ENCODE measurements around the gene CENPQ.
"Not testable (repeated sequence)": the region's sequence is repeated elsewhere in the genome, so short reads cannot be mapped to it uniquely, and the experiment has no call there.

Gene CENPQ, protein sequence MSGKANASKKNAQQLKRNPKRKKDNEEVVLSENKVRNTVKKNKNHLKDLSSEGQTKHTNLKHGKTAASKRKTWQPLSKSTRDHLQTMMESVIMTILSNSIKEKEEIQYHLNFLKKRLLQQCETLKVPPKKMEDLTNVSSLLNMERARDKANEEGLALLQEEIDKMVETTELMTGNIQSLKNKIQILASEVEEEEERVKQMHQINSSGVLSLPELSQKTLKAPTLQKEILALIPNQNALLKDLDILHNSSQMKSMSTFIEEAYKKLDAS

DNA sequence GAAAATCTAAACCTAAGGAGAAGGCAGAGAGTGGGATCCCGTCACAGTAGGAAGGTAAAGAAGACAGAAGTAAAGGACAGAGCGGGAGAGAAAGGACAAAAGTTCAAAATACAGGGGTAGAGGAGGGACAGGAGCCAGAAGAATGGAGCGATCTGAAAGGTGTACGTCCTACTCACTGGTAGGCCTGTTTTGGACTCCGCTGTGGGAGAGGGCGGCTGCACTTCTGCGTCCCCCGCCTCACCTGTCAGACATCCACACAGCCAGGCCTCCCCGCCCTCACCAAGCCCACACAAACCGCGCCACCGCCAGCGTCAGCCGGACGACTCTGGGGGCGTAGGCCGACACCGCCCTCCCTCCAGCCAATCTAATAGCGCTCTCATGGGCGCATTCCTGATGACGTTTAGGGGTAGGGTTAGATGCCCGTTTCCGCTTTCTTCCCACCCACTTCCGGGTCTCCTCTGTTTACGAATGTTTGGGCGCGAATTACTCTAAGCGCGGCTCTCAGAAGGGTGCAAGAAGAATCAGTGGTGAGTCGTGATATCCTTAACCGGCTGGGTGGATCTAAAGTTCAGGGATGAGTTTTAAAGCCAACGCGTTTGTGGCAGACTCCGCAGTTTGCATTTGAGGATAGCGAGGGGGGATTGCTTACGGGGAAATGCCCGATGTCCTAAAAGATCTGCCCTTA is at the start of gene CENPQ, which contains the start of gene MMUT:
CENPQ (plus strand) TSS at position 444 of the 685 bp plus-strand sequence. CDS start 6,807 bp downstream, outside the sequence.
MMUT (minus strand) TSS at position 327 of the 685 bp plus-strand sequence. CDS start 3,787 bp downstream, outside the sequence.
- TF ChIP-seq POLR2A (IDR thresholded peaks at IDR 0.05; ENCODE audit: low read depth, low read length) = peak; percentile 80
- DNase-seq (ENCODE audit: insufficient read length, low spot score) = peak; percentile 89
- peak; percentile 98 for FAIRE-seq

DNA sequence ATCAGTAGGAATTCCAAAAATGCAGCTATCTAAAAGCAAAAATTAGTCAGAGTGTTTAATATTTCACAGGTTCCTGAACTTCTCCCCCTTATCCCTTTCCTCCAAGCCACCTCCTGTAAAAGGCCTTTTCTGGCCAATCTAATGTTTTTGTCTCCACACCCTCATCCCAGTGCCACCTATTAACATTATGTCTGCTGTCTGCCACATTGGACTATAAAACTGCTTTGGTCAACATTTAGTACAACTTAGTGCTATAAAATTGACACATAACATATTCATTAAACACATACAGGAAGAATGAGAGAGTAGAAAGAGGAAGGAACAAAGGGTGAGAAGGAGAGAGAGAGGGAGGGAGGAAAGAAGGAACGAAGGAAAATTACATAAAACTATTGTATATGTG is 47.8 kb upstream of the CENPQ start:
- no peak for FAIRE-seq
- no peak for DNase-seq (ENCODE audit: insufficient read length, low spot score)
- TF ChIP-seq POLR2A (IDR thresholded peaks at IDR 0.05; ENCODE audit: low read depth, low read length) = no peak

DNA sequence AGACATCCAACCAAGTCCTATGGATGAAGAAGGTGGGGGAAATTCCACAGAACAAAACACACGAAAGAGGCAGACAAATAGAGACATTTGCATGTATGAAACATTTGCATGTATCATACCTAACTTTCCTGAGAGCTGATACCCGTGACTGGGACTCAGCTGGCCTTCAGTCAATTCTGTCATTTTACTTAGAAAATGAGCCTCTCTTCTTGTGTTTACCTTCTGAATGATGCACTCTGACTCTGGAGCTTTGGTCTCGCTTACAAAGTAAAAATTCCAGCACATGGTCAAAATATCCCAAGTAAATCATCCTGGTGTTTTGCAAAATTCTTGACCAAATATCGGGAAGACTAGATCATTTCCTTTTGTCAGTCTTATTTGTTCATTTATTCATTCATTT is 47.0 kb upstream of the CENPQ start:
- no peak for TF ChIP-seq POLR2A (IDR thresholded peaks at IDR 0.05; ENCODE audit: low read depth, low read length)
- DNase-seq (ENCODE audit: insufficient read length, low spot score) (no peak), FAIRE-seq (peak; percentile 70)

DNA sequence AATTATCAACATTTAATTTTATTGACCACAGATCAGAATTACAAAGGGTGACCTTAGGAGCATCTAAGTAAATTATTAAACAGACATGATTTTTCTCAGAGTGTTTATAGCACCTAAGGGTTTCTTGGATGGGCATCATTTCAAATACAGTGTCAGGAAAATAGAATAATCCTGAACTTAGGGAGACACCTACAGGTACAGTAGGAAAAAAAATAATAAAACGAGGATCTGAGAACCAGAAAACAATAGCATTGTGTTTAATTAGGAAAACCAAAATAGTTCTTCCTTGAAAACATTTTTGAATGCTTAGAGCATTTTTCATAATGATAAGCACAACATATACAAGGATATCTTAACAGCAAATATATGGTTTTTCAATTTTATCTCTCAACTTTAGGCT is 39.4 kb upstream of the CENPQ start:
- FAIRE-seq = peak; percentile 69
- DNase-seq (ENCODE audit: insufficient read length, low spot score) = no peak
- no peak for TF ChIP-seq POLR2A (IDR thresholded peaks at IDR 0.05; ENCODE audit: low read depth, low read length)

DNA sequence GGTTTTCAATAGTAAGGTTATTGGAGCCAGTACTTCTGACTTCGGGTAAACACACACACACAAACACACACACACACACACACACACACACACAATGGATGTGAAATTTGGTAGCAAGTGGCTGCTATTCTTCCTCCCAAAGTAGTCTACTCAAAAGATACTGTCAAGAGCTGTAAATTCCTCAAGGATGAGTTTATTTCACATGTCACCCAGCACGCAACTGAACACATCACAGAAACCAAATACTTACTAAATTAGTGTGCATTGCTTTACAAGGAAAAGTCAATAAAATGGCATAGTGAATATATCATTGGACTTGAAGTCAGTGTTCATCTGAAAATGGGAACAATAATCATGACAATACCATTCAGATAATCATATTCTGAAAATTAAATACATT is 33.0 kb upstream of the CENPQ start:
- DNase-seq (ENCODE audit: insufficient read length, low spot score) = peak; percentile 1
- peak; percentile 78 for FAIRE-seq
- no peak for TF ChIP-seq POLR2A (IDR thresholded peaks at IDR 0.05; ENCODE audit: low read depth, low read length)

DNA sequence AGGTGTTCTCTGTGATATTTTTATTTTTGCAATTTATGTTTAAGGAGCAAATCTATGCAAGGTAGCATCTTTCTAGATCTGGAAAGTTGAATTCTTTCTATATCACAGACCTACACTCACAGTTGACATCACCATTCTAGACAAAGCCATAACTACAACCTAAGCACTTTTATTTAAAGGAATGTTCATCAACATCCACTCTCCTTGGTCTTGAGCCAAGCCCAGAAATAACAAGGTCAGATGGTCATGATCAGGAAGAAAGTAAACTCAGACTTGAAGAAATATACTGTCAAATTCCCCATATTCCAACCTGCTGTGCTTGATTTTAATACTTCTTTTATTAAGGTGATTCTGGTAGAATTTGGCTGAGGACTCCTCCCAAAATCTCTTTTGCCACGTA is 32.3 kb upstream of the CENPQ start:
- DNase-seq (ENCODE audit: insufficient read length, low spot score) = no peak
- peak; percentile 67 for FAIRE-seq
- TF ChIP-seq POLR2A (IDR thresholded peaks at IDR 0.05; ENCODE audit: low read depth, low read length) = no peak

DNA sequence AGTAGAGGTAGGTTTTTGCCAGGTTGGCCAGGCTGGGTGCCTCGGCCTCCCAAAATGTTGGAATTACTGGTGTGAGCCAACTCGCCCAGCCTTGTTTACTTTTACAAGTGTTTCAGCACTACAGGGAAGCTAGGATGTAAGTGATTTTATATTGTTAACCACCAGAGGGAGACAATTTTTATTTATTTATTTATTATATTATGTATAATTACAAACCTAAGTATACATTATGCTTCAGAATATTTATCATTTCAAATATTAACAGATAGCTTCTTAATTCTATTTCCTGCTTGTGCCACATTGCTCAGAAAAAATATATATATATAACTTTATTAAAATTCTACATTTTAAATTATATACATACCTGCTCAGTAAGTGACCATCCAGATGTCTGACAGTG is 9.9 kb upstream of the CENPQ start:
- FAIRE-seq (no peak), DNase-seq (ENCODE audit: insufficient read length, low spot score) (no peak)
- no peak for TF ChIP-seq POLR2A (IDR thresholded peaks at IDR 0.05; ENCODE audit: low read depth, low read length)

DNA sequence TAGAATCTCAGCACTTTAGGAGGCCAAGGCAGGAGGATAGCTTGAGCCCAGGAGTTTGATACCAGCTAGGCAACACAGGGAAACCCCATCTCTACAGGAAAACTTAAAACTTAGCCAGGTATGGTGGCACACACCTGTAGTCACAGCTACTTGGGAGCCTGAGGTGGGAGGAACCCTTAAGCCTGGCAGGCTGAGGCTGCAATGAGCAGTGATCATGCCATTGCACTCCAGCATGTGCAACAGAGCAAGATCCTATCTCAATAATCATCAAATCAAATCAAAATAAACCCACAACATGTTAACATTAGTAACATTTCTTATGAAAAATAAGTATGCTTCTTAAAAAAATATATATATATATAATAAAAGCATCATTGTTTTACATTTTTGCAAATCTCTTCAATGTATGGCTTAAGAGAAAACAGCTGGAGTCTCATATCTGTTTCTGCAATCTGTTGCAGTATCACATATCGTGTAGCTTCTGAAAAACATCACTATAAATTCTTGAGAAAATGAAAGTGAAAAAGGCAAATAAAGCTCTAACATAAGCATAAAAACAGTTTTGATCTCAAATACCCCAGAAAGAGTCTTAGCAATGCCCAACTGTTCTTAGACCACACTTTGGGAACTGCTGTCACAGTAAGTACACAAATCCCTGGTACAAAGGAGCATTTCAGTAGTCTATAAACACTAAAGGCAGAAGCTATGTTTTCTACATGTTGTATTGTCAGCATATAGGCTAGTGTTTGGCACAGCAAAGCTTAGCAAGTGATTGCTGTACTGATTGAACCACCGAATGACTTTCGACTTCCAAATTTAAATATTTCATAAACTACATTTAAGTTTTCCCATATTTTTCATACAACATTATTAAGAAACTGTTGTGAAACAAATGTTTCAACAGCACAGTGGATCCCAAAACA is 8.1 kb upstream of the CENPQ start:
- FAIRE-seq (peak; percentile 64), DNase-seq (ENCODE audit: insufficient read length, low spot score) (no peak)

DNA sequence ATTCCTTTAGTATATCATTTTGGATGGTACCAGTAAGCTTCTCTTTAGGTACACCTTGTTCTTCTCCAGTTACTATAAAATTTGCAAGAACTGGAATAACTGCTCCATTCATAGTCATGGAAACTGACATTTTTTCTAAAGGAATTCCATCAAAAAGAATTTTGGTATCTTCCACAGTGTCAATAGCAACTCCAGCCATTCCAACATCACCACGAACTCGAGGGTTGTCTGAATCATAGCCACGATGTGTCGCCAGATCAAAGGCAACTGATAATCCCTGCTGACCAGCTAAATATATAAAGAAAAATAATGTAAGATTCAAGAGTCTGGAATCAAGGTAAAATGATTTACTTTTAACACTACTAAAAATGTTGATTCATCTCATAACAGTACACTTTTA is 5.4 kb upstream of the CENPQ start:
- DNase-seq (ENCODE audit: insufficient read length, low spot score) (no peak), FAIRE-seq (peak; percentile 11)
- TF ChIP-seq POLR2A (IDR thresholded peaks at IDR 0.05; ENCODE audit: low read depth, low read length) = no peak

More for the DNA sequence above, 8.1 kb upstream of the CENPQ start:
- no peak for TF ChIP-seq POLR2A (IDR thresholded peaks at IDR 0.05; ENCODE audit: low read depth, low read length)

DNA sequence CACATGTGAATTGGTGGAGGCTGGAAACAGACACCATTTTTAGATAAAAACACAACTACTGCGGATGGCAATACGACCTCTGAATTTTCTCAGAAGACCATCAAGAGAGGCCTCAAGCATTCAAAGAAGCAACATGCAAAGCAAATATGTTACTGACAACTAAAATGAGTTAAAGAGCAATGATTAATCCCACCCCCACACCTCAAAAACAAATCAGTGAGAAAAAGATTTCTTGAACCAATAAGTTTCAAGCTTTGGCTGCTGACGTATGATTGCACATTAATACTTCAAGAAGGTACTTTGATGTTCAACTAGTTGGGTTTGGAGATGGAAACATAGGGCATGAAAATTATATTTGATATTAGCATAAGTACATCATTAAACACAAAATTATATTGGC is 1.1 kb upstream of the CENPQ start:
- DNase-seq (ENCODE audit: insufficient read length, low spot score) (no peak), FAIRE-seq (no peak)
- TF ChIP-seq POLR2A (IDR thresholded peaks at IDR 0.05; ENCODE audit: low read depth, low read length) = no peak

DNA sequence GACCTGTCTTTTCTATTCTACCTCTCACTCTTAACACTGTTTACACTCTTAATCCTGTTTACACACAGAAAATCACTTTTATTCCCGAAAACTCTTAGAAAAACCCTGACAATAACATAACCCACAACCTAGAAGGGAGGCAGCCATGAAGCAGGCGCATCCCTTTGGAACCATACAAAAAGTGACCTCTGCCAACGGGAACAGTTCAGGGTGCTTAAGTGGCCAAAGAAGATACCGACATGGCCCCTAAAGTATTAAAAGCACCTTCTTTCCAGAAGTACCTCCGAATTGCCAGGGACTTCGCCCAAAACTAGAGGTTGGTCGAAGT is 607 bp upstream of the CENPQ start:
- no peak for TF ChIP-seq POLR2A (IDR thresholded peaks at IDR 0.05; ENCODE audit: low read depth, low read length)
- no peak for DNase-seq (ENCODE audit: insufficient read length, low spot score)

DNA sequence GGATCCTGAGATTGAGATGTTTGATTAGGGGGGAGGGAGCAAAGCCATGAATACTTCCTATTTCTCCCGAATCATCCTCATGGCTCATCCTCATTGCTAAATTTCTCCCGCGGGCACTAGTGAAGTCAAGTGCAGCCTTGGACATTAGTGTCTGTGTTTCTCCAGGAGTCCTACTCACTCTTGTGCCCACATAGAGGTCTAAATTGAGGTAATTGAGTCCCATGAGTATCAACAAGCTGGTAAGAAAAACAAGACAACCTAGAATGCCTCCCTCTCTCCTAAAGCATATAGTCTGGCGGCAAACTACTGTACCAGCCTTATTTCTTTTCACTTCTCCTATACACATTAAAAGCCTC is 420 bp downstream of the CENPQ start:
- FAIRE-seq = no peak
- no peak for DNase-seq (ENCODE audit: insufficient read length, low spot score)
- no peak for TF ChIP-seq POLR2A (IDR thresholded peaks at IDR 0.05; ENCODE audit: low read depth, low read length)

More for the DNA sequence above, 607 bp upstream of the CENPQ start:
- FAIRE-seq = peak; percentile 20

DNA sequence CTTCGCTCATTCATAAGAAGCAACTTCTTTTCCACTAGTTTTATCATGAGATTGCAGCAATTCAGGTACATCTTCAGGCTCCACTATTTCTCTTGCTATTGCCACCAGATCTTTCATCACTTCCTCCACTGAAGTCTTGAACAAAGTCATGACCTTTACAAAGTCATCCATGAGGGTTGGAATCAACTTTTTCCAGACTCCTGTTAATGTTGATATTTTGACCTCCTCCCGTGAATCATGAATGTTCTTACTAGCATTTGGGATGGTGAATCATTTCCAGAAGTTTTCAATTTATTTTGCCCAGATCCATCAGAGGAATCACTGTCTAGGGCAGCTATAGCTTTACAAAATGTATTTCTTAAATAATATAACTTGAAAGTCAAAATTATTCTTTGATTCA is 1.5 kb downstream of the CENPQ start:
- DNase-seq (ENCODE audit: insufficient read length, low spot score) = no peak
- TF ChIP-seq POLR2A (IDR thresholded peaks at IDR 0.05; ENCODE audit: low read depth, low read length) = no peak
- no peak for FAIRE-seq

DNA sequence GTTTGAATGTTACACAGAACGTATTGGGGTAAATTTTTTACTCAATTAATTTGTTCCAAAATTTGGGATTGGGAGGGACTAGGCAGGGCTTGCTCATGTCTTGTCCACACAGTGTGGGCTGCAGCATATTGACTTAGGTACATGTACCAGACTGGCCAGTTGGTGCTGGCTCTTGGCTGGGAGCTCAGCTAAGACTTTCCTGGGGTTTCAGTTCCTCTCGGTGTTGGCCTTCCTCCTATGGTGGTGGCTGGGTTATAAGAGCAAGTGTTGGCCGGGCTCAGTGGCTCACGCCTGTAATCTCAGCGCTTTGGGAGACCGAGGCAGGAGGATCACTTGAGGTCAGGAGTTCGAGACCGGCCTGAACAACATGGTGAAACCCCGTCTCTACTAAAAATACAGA is 4.9 kb downstream of the CENPQ start:
- no peak for DNase-seq (ENCODE audit: insufficient read length, low spot score)
- TF ChIP-seq POLR2A (IDR thresholded peaks at IDR 0.05; ENCODE audit: low read depth, low read length) = no peak
- FAIRE-seq = no peak

DNA sequence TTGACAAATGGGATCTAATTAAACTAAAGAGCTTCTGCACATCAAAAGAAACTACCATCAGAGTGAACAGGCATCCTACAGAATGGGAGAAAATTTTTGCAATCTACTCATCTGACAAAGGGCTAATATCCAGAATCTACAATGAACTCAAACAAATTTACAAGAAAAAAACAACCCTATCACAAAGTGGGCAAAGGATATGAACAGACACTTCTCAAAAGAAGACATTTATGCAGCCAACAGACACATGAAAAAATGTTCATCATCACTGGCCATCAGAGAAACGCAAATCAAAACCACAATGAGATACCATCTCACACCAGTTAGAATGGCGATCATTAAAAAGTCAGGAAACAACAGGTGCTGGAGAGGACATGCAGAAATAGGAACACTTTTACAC is 13.4 kb downstream of the CENPQ start:
- FAIRE-seq; DNase-seq (ENCODE audit: insufficient read length, low spot score): not testable (repeated sequence)
